ENCODE data around the gene MRPL24. TPM values are rescaled to one million over a fixed set of nuclear protein-coding genes. Genes with fewer than 3 reads are reported as not detected.

The MRPL24 gene
- polyA plus RNA-seq, 1 experiment, result 65.5 TPM

DNA sequence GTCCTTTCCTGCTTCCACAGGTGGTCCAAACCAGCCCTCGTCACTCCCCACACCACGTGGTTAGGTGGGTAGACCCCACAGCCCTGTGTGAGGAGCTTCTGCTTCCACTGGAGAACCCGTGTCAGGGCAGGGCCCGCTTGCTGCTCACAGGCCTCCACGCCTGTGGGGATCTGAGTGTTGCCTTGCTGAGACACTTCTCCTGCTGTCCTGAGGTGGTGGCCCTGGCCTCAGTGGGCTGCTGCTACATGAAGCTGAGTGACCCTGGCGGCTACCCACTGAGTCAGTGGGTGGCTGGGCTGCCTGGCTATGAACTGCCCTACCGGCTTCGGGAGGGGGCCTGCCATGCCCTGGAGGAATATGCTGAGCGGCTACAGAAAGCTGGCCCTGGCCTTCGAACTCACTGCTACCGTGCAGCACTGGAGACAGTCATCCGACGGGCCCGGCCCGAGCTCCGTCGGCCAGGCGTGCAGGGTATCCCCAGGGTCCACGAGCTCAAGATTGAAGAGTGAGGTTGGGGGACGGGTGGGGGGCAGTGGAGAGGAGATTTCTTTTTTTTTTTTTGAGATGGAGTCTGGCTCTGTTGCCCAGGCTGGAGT is 6.8 kb downstream of the MRPL24 start:
- ChIA-PET CTCF (interaction anchor here (0.6 to 1.2 kb wide), 2 partner anchors 44 to 202 kb away, joined by 3 to 5 read pairs; no protein-coding TSS in a partner anchor), POLR2A (no interaction called here)
- Histone ChIP-seq H3K27me3 (ENCODE audit: control insufficient read depth, insufficient read depth, low read length) (no peaks in the 10 kb centered on the region), H3K27ac (ENCODE audit: low read depth, low read length) (no peak overlapping the region), H3K9me3 (ENCODE audit: control insufficient read depth, insufficient read depth, low read length) (no peaks in the 10 kb centered on the region), H3K4me3 (ENCODE audit: low read depth, low read length) (no peak overlapping the region)
- no peak for DNase-seq (ENCODE audit: low read depth, low spot score)
- TF ChIP-seq, protein P1, sequence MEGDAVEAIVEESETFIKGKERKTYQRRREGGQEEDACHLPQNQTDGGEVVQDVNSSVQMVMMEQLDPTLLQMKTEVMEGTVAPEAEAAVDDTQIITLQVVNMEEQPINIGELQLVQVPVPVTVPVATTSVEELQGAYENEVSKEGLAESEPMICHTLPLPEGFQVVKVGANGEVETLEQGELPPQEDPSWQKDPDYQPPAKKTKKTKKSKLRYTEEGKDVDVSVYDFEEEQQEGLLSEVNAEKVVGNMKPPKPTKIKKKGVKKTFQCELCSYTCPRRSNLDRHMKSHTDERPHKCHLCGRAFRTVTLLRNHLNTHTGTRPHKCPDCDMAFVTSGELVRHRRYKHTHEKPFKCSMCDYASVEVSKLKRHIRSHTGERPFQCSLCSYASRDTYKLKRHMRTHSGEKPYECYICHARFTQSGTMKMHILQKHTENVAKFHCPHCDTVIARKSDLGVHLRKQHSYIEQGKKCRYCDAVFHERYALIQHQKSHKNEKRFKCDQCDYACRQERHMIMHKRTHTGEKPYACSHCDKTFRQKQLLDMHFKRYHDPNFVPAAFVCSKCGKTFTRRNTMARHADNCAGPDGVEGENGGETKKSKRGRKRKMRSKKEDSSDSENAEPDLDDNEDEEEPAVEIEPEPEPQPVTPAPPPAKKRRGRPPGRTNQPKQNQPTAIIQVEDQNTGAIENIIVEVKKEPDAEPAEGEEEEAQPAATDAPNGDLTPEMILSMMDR (IDR thresholded peaks at IDR 0.05; ENCODE audit: low read depth, low read length), result no peak

DNA sequence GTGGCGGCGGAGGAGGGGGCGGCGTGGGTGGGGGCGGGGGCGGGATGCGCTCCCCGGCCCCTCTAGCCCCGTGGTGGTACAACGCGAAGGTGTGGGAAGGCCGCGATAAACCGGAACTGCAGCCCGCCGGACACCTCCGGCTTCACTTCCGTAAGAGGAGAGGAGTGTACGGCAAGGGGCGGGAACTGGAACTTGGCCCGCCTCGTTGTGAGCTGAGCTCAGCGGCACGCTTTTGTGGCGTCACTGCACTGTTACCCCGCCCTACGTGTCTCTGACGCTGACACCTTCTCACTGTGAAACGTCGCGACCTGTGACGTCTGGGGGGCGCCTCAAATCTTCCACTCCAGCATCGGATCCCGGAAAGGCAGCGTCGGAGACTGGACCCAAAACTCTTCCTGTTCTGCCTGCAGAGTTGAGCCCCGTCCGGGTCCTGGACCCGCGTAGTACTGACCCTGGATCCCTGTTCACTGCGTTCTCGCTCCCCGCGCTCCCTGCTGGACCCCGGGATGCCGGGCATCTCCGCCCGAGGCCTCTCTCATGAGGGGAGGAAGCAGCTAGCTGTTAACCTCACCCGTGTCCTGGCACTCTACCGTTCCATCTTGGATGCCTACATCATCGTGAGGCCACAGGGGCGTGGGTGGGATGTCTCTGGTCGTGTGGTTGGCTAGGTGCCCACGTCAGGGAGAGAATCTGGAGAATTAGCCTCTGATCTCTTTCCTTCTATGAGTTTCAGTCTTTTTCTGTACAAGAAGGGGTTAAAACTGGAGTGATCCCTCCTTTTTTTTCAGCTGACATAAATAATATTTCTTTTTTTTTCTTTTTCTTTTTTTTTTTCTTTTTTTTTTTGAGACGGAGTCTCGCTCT is 12.1 kb downstream of the MRPL24 start, which contains the start of gene ISG20L2:
Gene ISG20L2, minus strand, starts transcription at position 168 of the 864 bp plus-strand sequence. CDS start 1,114 bp downstream, outside the sequence.
- Histone ChIP-seq H3K9me3 (ENCODE audit: control insufficient read depth, insufficient read depth, low read length) (no peaks in the 10 kb centered on the region), H3K27me3 (ENCODE audit: control insufficient read depth, insufficient read depth, low read length) (no peaks in the 10 kb centered on the region), H3K4me3 (ENCODE audit: low read depth, low read length) (peak within 1 kb of the TSS; percentile 100), H3K27ac (ENCODE audit: low read depth, low read length) (peak within 1 kb of the TSS; percentile 95)
- TF ChIP-seq, protein P1 (IDR thresholded peaks at IDR 0.05; ENCODE audit: low read depth, low read length), result 0 out of 2 replicates have a peak, but pooled peaks have one; percentile 13
- CTCF ChIA-PET, result interaction anchor here (1.3 to 12.5 kb wide), 7 partner anchors 14 to 199 kb away, joined by 4 to 616 read pairs (median 64); partner anchors contain the start of gene CRABP2
- DNase-seq (ENCODE audit: low read depth, low spot score), result peak; percentile 96
- POLR2A ChIA-PET, result interaction anchor here (0.7 to 4.3 kb wide), 11 partner anchors 12 to 199 kb away, joined by 3 to 37 read pairs (median 5); partner anchors contain the start of genes CRABP2, HDGF, INSRR and MRPL24

DNA sequence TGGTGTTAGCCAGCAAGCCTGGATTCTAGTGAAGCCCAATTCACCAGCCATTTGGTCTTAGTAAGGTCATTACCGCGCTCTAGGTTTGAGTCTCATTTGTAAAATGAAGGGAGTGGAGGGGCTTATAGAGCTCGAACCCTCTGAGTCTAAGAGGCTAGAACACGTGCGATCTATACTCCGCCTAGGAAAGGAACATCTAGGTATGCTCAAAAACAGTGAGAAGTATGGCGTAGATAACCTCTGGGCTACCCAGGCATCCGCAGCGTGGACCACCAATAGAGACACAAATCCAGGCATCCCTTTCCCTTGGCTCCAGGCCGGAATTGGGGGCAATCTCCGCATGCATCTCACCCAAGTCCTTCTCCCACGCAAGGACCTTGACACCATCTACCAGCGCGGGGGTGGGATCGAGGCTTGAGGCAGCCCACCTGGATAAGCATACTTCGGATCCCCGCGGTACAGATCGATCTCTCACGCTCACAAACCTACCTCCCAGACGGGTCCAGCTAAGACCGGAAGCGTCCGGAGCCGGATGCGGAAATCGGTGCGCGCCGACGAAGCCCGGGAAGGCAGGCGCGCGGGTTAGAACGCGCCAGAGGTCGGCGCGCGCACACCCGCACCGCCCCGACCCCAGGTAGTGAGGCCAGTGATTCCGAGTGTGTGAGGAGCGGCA is 12.8 kb downstream of the MRPL24 start, which contains the start of gene METTL25B:
Gene METTL25B, plus strand, starts transcription at position 544 of the 673 bp plus-strand sequence. CDS start 636 bp downstream, outside the sequence.
- no peak for DNase-seq (ENCODE audit: low read depth, low spot score)
- Histone ChIP-seq H3K9me3 (ENCODE audit: control insufficient read depth, insufficient read depth, low read length) (no peaks in the 10 kb centered on the region), H3K27ac (ENCODE audit: low read depth, low read length) (peak within 1 kb of the TSS; percentile 95), H3K4me3 (ENCODE audit: low read depth, low read length) (peak within 1 kb of the TSS; percentile 100), H3K27me3 (ENCODE audit: control insufficient read depth, insufficient read depth, low read length) (no peaks in the 10 kb centered on the region)
- ChIA-PET POLR2A (interaction anchor here (0.6 to 4.3 kb wide), 11 partner anchors 13 to 131 kb away, joined by 3 to 37 read pairs (median 5); partner anchors contain the start of genes CRABP2, HDGF, INSRR and MRPL24), CTCF (interaction anchor here (0.6 to 12.5 kb wide), 12 partner anchors 14 to 200 kb away, joined by 4 to 616 read pairs (median 64); partner anchors contain the start of genes CRABP2, INSRR, NES and NTRK1)
- TF ChIP-seq, protein P1 (IDR thresholded peaks at IDR 0.05; ENCODE audit: low read depth, low read length), result no peak

DNA sequence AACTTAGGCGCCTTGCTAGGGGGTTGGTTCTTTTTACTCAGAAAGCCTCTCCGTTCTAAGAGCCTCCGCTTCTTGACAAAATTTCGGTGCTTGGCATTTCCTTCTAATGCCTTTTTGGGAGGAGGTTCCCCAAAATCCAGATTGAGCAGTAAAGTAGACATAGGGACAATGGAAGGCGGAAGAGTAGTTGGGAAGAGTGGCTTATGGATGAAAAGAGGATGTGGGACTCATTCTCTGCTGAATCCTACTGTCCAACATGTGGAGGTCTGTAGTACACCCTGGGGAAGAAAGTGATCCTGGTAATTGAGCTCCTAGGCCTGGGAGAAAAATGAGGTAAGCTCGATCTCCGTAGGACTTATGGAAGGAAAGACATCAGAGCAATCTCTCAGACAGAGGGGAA is 13.4 kb downstream of the MRPL24 start:
- POLR2A ChIA-PET, result interaction anchor here (1.3 to 4.3 kb wide), 4 partner anchors 13 to 132 kb away, joined by 4 to 37 read pairs (median 20); partner anchors contain the start of genes HDGF, INSRR and MRPL24
- TF ChIP-seq, protein P1 (IDR thresholded peaks at IDR 0.05; ENCODE audit: low read depth, low read length), result no peak
- H3K9me3 ChIP-seq (ENCODE audit: control insufficient read depth, insufficient read depth, low read length), result no peaks in the 10 kb centered on the region
- H3K27ac ChIP-seq (ENCODE audit: low read depth, low read length), result no peak overlapping the region
- CTCF ChIA-PET, result interaction anchor here (0.6 to 12.5 kb wide), 21 partner anchors 13 to 347 kb away, joined by 3 to 616 read pairs (median 10); partner anchors contain the start of genes CRABP2, INSRR, NES and NTRK1
- DNase-seq (ENCODE audit: low read depth, low spot score), result no peak
- peak overlapping the region; percentile 100 for H3K4me3 ChIP-seq (ENCODE audit: low read depth, low read length)
- no peaks in the 10 kb centered on the region for H3K27me3 ChIP-seq (ENCODE audit: control insufficient read depth, insufficient read depth, low read length)

All from AG04450 (cell line).